ENCODE results near the gene HELQ. TPM values are rescaled to one million over a fixed set of nuclear protein-coding genes. Genes with fewer than 3 reads are reported as not detected.

Gene HELQ
- total and polyA plus RNA-seq, 2 experiments from 2014 or later, result 8.0 to 12.4 TPM

- peak overlapping the region; percentile 41 for H3K27ac ChIP-seq
- no peak for DNase-seq (ENCODE audit: low spot score)
- no peaks in the 10 kb centered on the region for H3K79me2 ChIP-seq
- H3K4me2 ChIP-seq, result no peak overlapping the region
- peaks cover 4% of the 10 kb centered on the region for H3K4me1 ChIP-seq (ENCODE audit: insufficient read depth)
- no peak overlapping the region for H3K4me3 ChIP-seq
- H3K27me3 ChIP-seq, result no peaks in the 10 kb centered on the region
- no peaks in the 10 kb centered on the region for H4K20me1 ChIP-seq (ENCODE audit: insufficient read depth, poor library complexity, severe bottlenecking)
- TF ChIP-seq EZH2phosphoT487 (IDR thresholded peaks at IDR 0.05; ENCODE audit: low read depth, severe bottlenecking, unreplicated experiment), result no peak
- TF ChIP-seq, protein P1, sequence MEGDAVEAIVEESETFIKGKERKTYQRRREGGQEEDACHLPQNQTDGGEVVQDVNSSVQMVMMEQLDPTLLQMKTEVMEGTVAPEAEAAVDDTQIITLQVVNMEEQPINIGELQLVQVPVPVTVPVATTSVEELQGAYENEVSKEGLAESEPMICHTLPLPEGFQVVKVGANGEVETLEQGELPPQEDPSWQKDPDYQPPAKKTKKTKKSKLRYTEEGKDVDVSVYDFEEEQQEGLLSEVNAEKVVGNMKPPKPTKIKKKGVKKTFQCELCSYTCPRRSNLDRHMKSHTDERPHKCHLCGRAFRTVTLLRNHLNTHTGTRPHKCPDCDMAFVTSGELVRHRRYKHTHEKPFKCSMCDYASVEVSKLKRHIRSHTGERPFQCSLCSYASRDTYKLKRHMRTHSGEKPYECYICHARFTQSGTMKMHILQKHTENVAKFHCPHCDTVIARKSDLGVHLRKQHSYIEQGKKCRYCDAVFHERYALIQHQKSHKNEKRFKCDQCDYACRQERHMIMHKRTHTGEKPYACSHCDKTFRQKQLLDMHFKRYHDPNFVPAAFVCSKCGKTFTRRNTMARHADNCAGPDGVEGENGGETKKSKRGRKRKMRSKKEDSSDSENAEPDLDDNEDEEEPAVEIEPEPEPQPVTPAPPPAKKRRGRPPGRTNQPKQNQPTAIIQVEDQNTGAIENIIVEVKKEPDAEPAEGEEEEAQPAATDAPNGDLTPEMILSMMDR (IDR thresholded peaks at IDR 0.05; ENCODE audit: poor library complexity), result no peak
- no peak for TF ChIP-seq EZH2 (IDR thresholded peaks at IDR 0.05; ENCODE audit: borderline replicate concordance)
- H3K36me3 ChIP-seq (replicated peaks; ENCODE audit: insufficient read depth, low read depth), result no peaks in the 10 kb centered on the region
- H3K9me2 ChIP-seq (replicated peaks; ENCODE audit: insufficient read depth), result no peaks in the 10 kb centered on the region
- no peak overlapping the region for H2AFZ ChIP-seq
- no peaks in the 10 kb centered on the region for H3K9me3 ChIP-seq (ENCODE audit: low read depth)
These were observed 37.4 kb downstream of the HELQ start for GRCh38 chr4:83418211-83418610.

DNA sequence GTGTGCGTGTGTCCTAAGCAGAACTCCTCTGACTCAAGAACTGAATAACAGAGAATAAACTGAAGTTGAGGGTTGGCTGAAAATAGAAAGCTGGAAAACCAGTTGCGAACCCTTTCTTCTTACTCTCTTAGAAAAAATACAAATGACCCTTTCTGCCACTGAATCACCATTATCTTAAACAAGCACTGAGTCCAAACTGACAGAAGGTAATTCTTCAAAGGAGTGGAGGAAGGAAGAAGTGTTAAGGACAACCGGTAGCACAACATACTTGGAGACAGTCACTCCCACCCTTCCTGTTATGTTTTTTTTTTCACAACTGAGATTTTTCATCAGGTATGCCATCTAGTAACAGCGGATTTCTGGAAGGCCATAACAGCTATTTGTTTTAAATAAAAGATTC is 38.1 kb downstream of the HELQ start:
- Histone ChIP-seq H3K9me3 (ENCODE audit: low read depth) (no peaks in the 10 kb centered on the region), H3K4me3 (no peak overlapping the region), H3K4me1 (ENCODE audit: insufficient read depth) (peaks cover 4% of the 10 kb centered on the region), H3K9me2 (replicated peaks; ENCODE audit: insufficient read depth) (no peaks in the 10 kb centered on the region), H2AFZ (no peak overlapping the region), H3K79me2 (no peaks in the 10 kb centered on the region), H3K36me3 (replicated peaks; ENCODE audit: insufficient read depth, low read depth) (no peaks in the 10 kb centered on the region), H3K27me3 (no peaks in the 10 kb centered on the region), H3K4me2 (no peak overlapping the region), H4K20me1 (ENCODE audit: insufficient read depth, poor library complexity, severe bottlenecking) (no peaks in the 10 kb centered on the region), H3K27ac (peak overlapping the region; percentile 48)
- TF ChIP-seq, protein P1 (IDR thresholded peaks at IDR 0.05; ENCODE audit: poor library complexity), result no peak
- TF ChIP-seq EZH2 (IDR thresholded peaks at IDR 0.05; ENCODE audit: borderline replicate concordance), result no peak
- peak; percentile 29 for DNase-seq (ENCODE audit: low spot score)
- 68% methylated on average over 4 of the region's 4 CpGs for WGBS (ENCODE audit: low lambda C conversion rate, missing lambda C conversion rate)

GRCh38 chr4:83413676-83414075 is 41.9 kb downstream of the HELQ start:
- 97% methylated on average over 2 of the region's 2 CpGs for WGBS (ENCODE audit: low lambda C conversion rate, missing lambda C conversion rate)
- Histone ChIP-seq H3K79me2 (no peaks in the 10 kb centered on the region), H3K36me3 (replicated peaks; ENCODE audit: insufficient read depth, low read depth) (no peaks in the 10 kb centered on the region), H3K27ac (no peak overlapping the region), H4K20me1 (ENCODE audit: insufficient read depth, poor library complexity, severe bottlenecking) (no peaks in the 10 kb centered on the region), H3K4me3 (no peak overlapping the region), H2AFZ (no peak overlapping the region), H3K9me2 (replicated peaks; ENCODE audit: insufficient read depth) (no peaks in the 10 kb centered on the region), H3K4me1 (ENCODE audit: insufficient read depth) (peaks cover 4% of the 10 kb centered on the region), H3K4me2 (no peak overlapping the region), H3K27me3 (no peaks in the 10 kb centered on the region), H3K9me3 (ENCODE audit: low read depth) (no peaks in the 10 kb centered on the region)
- no peak for DNase-seq (ENCODE audit: low spot score)
- no peak for TF ChIP-seq EZH2 (IDR thresholded peaks at IDR 0.05; ENCODE audit: borderline replicate concordance)
- TF ChIP-seq EZH2phosphoT487 (IDR thresholded peaks at IDR 0.05; ENCODE audit: low read depth, severe bottlenecking, unreplicated experiment), result no peak
- TF ChIP-seq, protein P1 (IDR thresholded peaks at IDR 0.05; ENCODE audit: poor library complexity), result no peak

DNA sequence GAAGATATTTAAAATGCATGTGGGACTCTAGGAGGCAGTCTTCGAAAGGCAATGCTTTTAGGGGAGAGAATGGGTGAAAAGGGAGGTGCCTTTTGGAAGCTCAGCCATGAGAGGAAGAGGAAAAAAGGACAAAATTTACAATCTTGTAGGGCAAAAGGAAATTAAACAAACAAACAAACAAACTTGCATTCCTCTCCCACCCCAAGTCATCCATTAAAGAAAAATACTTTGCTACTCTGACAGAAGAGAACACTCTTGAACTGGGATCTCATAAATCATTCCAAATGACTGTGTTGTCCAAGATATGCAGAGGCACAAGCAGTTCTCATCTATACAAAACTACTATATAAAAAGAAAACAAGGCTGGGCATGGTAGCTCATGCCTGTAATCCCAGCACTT is 46.7 kb downstream of the HELQ start:
- Histone ChIP-seq H3K4me2 (no peak overlapping the region), H3K4me3 (no peak overlapping the region), H3K36me3 (replicated peaks; ENCODE audit: insufficient read depth, low read depth) (no peaks in the 10 kb centered on the region), H3K27ac (no peak overlapping the region), H2AFZ (no peak overlapping the region), H3K27me3 (no peaks in the 10 kb centered on the region), H3K9me2 (replicated peaks; ENCODE audit: insufficient read depth) (no peaks in the 10 kb centered on the region), H3K4me1 (ENCODE audit: insufficient read depth) (no peaks in the 10 kb centered on the region), H3K79me2 (no peaks in the 10 kb centered on the region), H3K9me3 (ENCODE audit: low read depth) (no peaks in the 10 kb centered on the region), H4K20me1 (ENCODE audit: insufficient read depth, poor library complexity, severe bottlenecking) (no peaks in the 10 kb centered on the region)
- no peak for DNase-seq (ENCODE audit: low spot score)
- WGBS (ENCODE audit: low lambda C conversion rate, missing lambda C conversion rate), result 93% methylated on average over 1 of the region's 1 CpG
- no peak for TF ChIP-seq EZH2 (IDR thresholded peaks at IDR 0.05; ENCODE audit: borderline replicate concordance)
- TF ChIP-seq, protein P1 (IDR thresholded peaks at IDR 0.05; ENCODE audit: poor library complexity), result no peak
- no peak for TF ChIP-seq EZH2phosphoT487 (IDR thresholded peaks at IDR 0.05; ENCODE audit: low read depth, severe bottlenecking, unreplicated experiment)
